ENCODE results near the gene BARX1.

The BARX1 gene

DNA sequence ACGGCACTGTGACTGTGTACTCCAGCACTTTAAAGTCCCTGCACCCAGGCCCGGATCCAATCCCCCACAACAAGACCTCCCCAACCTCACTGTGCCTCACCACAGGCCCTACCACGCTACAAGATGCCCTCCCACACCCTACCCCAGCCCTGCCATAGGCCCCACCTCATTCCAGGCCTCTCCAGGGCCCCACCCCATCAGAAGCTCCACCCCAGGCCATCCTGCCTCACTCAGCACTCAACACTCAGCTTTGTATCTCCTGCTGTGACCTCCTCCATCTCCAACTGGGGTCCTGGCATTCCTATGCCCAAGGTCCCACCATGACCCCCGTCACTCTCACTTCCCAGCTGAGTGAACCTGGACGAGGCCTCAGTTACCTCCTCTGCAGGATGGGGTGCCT is 38.8 kb downstream of the BARX1 start:
- DNase-seq = no peak

DNA sequence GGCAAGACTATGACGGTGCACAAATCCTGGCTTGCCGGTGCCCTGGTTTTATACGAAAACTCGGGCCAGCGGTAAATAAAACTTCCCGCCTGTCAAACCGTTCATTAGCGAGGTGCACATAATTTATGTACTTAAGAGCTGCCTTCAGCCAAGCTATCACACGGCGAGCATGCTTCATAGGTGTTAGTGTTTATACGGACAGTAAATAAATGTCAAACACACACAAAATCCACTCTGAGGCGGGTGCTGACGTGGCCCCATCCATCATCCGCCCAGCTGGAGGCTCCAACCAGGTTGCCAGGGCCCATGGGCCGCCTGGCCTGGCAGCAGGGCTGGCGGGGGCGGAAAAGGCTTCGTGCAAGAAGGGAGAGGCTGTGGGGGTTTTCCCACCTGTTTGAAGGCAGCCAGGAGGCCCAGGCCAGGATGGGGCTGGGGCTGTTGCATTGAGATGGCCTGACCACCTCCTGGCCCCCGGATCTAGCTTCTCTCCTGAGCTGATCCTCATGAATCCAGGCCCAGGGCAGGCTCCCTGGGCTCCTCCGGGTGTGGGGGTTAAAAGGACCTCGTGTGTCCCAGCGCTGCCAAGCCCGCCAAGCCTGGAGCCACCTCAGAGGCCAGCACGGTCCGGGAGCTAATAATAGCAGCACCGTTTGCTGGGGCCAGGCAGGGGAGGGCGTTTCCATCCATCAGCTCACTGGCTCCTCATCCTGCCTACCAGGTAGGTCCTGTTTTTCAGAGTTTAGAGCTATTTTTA is 43.2 kb downstream of the BARX1 start:
- no peak for DNase-seq

- no peak for DNase-seq
These were observed 43.9 kb downstream of the BARX1 start for GRCh38 chr9:93911136-93911745.

DNA sequence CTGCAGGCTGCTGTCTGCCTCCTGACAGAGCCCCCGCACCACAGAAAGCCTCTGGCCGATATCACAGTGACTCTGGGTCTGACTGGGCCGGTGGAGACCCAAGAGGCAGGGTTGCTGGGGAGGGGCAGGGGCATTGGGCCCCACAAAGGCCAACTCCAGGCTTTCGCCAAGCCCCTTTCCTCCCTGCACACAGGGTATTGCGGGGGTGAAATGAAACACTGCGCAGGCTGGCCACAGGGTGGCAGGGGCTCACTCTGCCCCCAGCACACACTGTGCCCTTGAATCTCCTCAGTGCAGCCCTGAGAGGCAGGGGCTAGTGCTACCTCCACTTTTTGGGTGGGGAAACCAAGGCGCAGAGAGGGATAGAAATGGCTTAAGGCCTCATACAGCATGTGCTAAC is 44.6 kb downstream of the BARX1 start:
- DNase-seq = no peak

GRCh38 chr9:93910196-93910595 is 45.0 kb downstream of the BARX1 start:
- no peak for DNase-seq

GRCh38 chr9:93909242-93909616 is 45.9 kb downstream of the BARX1 start:
- no peak for DNase-seq

GRCh38 chr9:93908591-93909241 is 46.4 kb downstream of the BARX1 start:
- no peak for DNase-seq

- no peak for DNase-seq
These were observed 47.5 kb downstream of the BARX1 start for GRCh38 chr9:93907551-93908199.

- no peak for DNase-seq
These were observed 48.8 kb downstream of the BARX1 start for GRCh38 chr9:93906195-93906880.

GRCh38 chr9:93905473-93906133 is 49.6 kb downstream of the BARX1 start:
- peak; percentile 38 for DNase-seq

- DNase-seq = peak; percentile 23
These were observed 50.3 kb downstream of the BARX1 start for GRCh38 chr9:93904649-93905472.

DNA sequence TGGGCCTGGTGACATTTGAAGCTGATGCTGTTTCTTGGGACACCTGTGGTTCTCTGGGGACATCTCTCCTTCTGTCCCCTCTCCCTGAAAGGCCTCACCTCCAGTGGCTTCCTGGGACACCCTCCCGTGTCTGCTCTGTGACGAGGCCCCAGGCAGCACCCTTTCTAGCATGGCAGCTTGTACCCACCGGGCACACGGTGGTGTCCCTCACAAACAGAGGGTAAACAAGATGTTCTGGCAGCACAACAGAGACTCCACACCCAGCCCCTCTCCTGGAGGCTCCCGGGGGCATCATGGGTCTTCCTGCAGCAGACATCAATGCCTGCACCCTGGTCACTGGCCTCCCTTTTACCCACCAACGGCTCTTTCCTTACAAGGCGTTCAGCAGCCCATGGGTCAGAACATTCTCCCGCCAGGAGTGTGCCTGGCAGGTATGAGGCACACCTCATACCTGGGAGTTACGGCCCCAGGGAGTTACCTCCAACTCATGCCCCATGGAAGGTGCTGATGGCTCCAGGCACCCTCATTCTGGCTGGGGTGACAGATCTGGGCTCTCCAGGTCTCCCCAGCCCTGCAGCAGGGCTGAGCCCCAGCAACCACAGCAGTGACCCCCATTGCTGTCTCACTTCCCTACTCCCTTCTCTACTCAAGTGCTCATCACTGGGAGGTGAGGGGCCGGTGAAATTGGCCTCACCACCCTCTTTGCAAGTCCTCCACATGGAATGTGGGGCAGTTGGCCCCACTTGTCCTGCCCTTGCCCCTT is 51.1 kb downstream of the BARX1 start:
- no peak for DNase-seq

GRCh38 chr9:93902780-93903655 is 52.1 kb downstream of the BARX1 start:
- peak; percentile 38 for DNase-seq

DNA sequence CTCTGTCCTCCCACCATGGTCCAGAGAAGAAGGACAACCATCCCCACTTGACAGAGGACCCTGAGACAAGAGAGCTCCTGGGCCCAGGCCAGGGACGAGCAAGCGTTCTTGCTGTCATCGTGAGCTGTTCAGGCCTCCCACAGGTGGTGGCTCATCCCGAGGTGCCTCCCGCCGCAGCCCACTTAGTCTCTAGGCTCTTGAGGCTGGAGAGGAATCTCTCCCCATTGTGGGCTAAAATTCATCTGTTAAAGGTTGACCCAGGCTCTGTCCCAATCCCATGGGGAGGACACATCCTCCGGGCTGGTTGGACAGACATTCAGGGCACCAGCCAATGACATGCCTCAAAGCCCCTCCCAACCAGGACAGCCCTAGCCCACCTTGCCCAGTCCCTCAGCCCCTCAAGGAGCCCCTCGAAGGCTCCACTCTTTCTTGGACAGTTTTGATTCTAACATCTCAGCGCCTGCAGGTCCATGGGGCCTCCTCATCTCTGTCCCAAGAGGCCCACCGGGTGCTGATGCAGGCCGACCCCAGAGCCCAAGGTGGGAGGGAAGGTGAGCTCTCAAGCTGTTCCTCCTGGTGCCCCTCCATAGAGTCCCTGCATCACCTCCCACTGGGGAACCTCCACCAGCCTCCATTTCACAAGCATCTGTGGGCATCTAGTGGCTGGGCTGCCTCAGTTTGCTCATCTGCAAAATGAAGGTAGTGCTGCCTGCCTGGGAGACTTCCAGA is 52.9 kb downstream of the BARX1 start:
- peak; percentile 24 for DNase-seq

All from right forelimb (tissue), 1 donor.